Ishikawa (cell line): ENCODE results near the gene NECAP2.

Experiments used
- EGR1 ChIP-seq: IDR thresholded peaks from 2 replicates; pipeline ENCODE4 v1.6.1; 2012
- EP300 ChIP-seq: IDR thresholded peaks from 2 replicates; pipeline ENCODE4 v1.6.1; 2012; ENCODE audit warnings: borderline replicate concordance
- NFIC ChIP-seq: IDR thresholded peaks from 2 replicates; pipeline ENCODE4 v1.6.1; 2012
- TAF1 ChIP-seq: IDR thresholded peaks from 2 replicates; pipeline ENCODE4 v1.6.1; 2012; ENCODE audit warnings: low read depth, mild to moderate bottlenecking
- TCF12 ChIP-seq: IDR thresholded peaks from 2 replicates; pipeline ENCODE4 v1.6.1; 2012; ENCODE audit warnings: low read depth
- TEAD4 ChIP-seq: IDR thresholded peaks from 2 replicates; pipeline ENCODE4 v1.6.1; 2012
- YY1 ChIP-seq: IDR thresholded peaks from 2 replicates; pipeline ENCODE4 v1.6.1; 2012; ENCODE audit warnings: low read depth
- TF ChIP-seq, protein P1 (sequence below): IDR thresholded peaks from 2 replicates; pipeline ENCODE4 v1.6.1; 2012
- TF ChIP-seq, protein P2 (sequence below): IDR thresholded peaks from 2 replicates; pipeline ENCODE4 v1.6.1; 2012; ENCODE audit warnings: low read depth, mild to moderate bottlenecking

DNA sequence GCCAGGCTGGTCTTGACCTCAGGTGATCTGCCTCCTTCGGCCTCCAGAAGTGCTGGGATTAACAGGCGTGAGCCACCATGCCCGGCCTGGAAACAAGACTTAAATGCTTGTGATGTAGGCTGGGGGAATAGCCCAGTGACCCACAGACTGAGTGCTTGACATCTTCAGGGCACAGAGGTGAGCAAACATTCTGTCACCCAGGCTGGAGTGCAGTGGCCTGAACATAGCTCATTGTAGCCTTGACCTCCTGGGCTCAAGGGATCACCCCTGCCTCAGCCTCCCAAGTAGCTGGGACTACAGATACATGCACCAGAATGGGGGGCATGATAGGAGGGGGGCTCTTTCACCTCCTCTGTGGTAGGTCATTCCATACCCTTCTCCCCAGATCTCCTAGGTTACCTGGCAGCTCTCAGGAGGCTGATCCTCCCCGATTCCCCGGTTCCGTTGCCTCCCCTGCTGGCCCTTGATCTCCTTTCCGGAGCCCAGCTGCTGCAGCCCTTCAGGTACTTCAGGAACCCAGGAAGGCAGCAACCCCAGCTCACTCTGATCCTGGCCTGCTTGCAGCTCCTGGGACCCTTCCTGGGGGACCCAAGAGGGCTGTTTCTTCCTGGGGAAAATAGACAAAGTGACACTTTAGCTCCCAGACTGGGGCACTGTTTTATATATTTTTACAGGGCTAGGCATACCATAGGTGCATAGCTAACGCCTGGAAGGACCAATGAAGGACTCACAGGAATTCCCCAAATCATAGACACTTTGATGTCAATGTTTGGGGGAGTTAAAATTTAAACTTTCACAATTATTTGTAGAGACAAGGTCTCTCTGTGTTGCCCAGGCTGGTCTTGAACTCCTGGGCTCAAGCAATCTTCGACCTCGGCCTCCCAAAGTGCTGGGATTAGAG, 15.1 kb upstream of the NECAP2 start:
- TF ChIP-seq, protein P1, sequence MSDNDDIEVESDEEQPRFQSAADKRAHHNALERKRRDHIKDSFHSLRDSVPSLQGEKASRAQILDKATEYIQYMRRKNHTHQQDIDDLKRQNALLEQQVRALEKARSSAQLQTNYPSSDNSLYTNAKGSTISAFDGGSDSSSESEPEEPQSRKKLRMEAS, result no peak
- no peak for TF ChIP-seq YY1
- no peak for TF ChIP-seq TAF1
- TF ChIP-seq NFIC, result no peak
- no peak for TF ChIP-seq TCF12
- TF ChIP-seq EGR1, result no peak
- no peak for TF ChIP-seq EP300
- TF ChIP-seq, protein P2, sequence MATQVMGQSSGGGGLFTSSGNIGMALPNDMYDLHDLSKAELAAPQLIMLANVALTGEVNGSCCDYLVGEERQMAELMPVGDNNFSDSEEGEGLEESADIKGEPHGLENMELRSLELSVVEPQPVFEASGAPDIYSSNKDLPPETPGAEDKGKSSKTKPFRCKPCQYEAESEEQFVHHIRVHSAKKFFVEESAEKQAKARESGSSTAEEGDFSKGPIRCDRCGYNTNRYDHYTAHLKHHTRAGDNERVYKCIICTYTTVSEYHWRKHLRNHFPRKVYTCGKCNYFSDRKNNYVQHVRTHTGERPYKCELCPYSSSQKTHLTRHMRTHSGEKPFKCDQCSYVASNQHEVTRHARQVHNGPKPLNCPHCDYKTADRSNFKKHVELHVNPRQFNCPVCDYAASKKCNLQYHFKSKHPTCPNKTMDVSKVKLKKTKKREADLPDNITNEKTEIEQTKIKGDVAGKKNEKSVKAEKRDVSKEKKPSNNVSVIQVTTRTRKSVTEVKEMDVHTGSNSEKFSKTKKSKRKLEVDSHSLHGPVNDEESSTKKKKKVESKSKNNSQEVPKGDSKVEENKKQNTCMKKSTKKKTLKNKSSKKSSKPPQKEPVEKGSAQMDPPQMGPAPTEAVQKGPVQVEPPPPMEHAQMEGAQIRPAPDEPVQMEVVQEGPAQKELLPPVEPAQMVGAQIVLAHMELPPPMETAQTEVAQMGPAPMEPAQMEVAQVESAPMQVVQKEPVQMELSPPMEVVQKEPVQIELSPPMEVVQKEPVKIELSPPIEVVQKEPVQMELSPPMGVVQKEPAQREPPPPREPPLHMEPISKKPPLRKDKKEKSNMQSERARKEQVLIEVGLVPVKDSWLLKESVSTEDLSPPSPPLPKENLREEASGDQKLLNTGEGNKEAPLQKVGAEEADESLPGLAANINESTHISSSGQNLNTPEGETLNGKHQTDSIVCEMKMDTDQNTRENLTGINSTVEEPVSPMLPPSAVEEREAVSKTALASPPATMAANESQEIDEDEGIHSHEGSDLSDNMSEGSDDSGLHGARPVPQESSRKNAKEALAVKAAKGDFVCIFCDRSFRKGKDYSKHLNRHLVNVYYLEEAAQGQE, result no peak
- TF ChIP-seq TEAD4, result no peak
